Globus pallidus (tissue), 1 donor: ENCODE results near the gene LPP.
"Not testable (repeated sequence)": the region's sequence is repeated elsewhere in the genome, so short reads cannot be mapped to it uniquely, and the experiment has no call there.

ENCODE experiments used
- DNase-seq: peaks from one replicate; pipeline ENCODE4 v3.0.0-alpha.2; 2015; ENCODE audit warnings: low spot score

Gene LPP

DNA sequence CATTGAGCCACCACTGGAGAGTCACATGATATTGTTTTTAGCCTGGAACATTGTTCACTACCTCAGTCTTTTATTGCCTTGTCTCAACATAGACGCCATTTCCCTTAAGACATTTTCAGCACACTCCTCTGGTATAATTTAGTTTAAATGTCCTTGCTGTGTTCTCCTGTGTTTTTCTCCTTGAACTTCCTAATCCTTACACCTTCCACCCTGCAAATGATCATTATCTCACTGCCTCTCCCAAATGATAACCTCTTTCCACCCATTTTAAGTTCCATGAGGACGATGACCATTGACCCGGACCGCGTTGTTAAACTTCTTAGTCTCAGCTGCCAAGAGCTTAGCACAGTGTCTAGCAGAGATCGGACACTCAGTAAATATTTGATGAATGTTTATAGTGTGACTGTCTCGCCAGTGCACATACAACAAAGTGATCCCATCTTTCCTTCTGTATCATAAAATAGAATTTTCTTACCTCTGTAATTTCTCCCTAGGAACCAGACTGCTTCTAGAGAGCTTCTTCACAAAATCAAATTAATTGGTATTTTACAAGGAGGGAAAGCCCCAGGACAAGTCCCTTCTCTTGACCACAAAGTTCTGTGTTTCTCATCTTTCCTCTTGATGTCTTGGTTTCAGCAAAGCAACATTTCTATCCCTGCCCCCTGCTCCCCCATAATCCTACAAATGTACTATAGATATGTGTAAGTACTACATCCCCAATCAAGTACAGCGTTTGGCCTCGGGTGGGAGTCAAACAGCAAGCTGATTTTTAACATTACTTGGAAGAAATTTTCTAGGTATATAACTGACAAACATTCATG is 429.6 kb downstream of the LPP start:
- no peak for DNase-seq

DNA sequence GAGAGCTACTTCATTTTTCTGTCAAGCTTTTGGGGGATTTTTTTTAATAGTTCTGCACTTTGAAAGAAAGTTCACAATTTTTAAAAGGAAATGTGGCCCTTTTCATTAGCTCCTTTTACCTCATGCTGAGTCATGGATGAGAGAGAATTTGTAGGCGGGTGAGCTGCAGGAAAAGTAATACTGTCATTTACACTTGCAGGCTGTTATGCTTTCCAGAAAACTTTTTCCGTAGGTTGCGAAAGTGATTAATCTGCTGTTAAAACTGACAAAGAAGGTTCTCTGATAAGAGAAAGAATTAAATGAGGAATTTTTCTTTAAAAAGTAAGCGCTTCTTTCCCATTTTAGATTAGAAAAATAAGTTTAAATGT is 430.2 kb downstream of the LPP start:
- DNase-seq: no peak

DNA sequence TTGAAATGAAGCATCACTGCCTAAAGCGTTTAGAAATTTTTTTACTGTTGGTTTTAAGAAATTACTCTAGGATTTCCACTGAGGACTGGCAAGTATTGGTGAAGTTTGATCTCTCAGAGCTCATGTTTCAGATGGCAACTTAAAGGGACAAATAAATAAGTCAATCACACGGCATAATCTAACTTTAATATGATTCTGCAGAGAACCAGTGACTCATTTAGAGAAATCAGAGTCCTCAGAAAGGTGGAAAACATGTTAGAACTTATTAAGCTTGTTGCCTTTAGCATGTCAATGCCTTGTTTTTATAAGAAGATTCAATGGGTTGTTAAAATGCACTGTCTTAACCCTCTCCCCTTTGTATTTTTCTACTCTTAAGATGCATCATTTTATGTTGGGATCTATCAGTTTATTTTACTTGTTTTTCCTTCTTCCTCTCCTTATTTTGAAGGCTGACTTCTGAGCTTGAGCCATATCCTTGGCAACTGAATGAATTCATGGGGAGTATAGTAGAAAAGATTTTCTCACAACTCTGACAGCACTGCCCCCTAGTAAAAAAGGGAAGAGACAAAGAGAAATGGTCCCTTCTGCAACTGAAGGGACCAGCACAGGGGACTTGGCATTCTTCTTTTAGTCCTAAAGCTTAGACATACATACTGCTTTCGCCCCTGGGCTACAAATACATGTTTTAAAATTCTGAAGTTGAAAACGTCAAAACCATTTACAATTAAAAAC is 431.2 kb downstream of the LPP start:
- no peak for DNase-seq

DNA sequence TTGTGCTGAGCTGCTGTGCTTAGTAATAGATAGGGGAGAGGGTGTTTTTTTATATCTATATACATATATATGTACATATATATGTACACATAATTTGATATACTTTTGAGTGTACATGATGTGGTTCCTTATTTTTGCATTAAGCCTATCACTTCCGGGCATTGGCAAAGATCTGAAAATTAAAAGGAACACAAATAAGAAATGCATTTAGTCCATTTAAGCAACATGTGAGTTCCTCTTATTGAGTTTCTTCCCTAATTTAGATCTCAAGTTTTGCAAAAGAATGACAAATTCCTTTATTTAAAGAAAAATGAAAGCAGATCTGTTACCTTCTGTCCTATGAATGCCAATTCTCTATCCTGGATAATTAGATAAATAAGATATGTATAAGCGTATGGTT is 435.1 kb downstream of the LPP start:
- DNase-seq: no peak

DNA sequence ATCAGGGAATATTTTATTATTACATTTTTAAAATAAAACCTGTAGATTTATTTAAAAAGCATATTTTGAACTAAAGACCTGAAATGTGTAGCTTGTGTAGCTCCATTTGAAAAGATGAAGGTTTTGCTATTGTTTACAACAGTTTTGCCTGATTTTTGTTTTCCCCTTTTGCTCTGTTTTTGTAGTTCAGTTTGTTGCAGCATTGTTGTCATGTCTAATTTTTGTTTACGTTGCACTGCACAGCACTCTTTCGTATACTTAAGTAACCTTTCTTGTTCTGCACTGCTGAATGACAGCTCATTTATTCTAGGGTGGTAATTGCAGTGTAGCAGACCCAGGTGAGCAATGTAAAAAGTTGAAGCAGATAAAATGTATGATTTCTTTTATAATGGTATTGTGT is 435.8 kb downstream of the LPP start:
- no peak for DNase-seq

DNA sequence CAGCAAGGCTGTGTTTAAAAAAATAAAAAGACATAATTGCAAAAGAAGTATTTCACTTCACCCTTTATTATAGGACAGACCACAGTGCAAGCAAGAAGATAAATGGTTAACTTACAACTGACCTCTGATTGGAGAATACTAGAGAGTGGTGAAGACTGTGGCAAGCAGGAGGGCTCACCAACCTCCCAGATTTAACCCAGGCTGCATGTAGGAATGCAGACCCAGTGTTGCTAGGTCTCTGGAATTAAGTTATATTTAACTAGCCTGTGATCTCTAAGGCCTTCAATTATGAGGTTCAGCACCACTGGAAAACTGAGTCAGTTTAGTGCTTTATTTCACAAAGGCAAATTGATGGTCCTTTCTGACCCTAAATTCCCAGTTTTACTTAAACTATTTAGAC is 436.6 kb downstream of the LPP start:
- no peak for DNase-seq

DNA sequence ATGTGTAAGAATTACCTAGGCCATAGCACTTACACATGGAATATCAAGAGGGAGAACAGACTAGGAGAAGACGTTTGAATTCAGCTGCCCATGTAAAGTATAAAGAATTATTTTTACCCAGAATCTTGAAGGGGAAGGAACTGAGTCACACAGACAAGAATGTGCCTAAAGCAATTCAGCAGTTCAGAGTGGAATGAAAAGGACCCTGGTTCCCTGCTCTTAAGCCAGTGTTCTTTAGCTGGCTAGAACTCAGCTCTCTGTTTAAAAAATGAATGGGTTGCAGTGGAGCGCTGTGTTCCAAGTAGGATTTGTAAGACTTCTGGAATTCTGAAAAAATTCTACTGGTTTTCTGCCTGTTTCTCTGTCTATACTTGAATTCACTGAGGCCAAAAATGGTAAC is 440.2 kb downstream of the LPP start:
- DNase-seq: peak; percentile 59

DNA sequence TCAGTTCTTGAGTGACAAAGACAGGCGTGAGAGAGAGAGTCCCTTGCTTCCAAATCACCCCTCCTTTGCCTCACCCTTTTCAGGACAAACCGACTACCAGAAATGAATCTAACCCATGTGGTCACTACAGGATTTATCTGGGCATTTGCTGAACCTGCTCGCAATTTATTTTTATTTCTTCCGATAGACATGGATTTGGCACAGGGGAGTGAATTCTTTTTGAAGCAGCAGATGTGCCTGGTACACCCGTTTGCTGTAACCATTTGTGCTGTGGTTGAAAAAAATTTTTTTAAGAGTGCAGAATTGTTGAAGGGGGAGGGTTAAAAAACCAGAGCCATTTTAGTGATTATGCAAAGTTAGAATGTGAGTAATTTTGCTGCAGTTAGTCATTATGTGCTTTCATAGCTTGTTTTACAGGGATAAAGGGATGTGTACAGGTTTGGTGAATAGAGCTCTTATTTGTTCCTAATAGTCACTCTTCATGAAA is 442.0 kb downstream of the LPP start:
- no peak for DNase-seq

DNA sequence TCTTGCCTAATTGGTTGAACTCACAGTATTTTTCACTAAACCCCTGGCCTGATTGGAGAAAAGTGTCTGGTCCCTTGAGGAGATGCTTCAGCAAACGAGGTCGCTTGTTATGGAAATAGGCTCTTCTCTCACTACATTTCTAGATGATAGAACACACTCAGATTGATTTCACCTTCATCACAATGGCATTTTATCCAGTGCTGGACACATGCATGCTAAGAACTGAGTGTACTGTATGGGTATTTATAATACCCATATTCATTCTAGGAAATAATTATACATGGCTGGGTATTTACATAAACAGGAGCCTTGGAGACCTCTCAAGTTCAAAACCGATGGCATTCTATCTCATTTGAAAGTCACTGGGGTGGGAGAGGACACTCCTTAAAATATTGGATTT is 444.9 kb downstream of the LPP start:
- DNase-seq: no peak

DNA sequence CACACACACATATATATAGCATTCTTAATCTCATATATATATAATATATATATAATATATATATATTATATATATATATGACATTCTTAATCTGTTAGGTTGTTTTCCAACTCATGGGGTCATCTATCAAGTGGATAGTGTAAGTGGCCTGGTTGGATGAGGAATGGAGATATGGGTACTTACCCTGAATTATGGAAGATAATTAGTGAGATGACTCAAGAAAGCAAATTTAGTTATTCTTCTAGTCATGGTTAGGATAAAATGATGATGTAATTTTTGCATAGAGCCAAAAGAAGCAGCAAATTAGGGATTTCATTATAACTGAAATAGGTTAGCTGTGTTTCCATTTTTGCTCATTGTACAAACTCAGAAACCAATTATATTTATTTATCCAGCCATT is 448.2 kb downstream of the LPP start:
- DNase-seq: no peak

DNA sequence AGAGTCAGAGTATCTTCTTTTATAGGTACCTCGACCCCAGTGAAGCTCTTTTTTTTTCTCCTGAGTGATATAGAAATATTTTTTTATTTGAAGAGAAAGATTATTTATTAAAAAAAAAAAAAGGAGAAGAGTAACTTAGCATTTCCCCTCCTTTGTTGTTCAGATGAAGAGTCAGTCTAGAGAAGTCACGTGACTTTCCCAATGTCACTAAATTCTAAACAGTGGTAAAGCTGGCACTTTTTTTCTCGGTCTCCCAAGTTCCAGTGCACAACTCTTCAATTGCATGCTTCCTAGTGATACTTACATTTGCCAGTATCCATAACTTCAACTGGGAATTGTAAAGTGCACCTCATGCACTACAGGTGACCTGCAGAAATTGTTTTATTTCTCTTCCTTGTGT is 448.7 kb downstream of the LPP start:
- no peak for DNase-seq

DNA sequence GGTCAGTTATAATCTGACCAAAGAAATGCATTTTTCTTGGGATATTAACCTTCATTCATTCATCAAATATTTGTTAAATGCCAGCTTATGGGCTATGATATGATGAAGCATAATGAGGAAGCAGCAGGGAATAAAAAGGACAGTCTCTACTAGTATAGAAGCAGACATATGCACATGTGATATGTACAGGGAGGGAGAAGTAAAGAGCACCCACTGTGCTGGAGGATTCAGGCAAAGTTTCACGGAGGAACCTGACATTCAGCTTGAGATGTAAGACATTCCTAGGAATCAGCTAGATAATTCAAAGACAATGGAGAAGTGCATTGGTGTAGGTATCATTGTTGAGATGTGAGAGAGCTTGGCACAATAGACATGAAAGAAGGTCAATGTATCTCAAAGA is 450.7 kb downstream of the LPP start:
- no peak for DNase-seq

DNA sequence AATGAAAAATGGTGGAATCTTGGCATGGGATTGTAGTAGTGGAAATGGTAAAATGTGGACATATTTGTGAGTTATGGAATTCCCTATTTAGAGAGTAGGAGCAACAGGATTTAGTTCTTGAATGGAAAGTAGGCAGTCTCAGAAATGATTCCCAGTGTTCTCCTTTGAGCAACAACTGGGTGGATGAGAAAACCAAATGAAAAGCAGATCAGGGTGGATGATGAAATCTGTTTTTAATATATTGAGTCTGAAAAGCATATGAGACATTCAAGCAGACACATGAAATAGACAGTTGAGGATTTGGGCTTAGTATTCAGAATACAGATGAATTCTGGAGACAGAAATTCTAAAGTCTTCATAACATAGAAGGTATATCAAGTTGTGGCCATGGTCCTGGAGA is 451.3 kb downstream of the LPP start:
- DNase-seq: no peak

DNA sequence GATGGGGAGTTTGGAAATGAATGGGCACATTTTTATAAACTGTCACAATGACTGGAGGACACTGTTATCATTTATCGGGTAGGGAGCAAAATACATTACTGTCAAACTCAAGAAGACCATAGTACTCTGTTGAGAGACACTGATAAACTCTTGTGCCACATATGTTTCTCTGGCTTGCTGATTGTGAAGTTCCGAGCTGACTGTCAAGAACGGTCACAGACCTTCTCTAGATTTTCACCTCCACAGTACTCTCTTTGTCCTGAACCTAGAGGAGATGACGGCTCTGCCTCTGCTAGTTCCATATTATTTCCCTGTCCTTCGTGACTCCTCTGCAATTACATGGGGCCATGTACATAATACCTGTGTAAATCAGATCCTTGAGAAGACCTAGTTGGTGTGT is 451.9 kb downstream of the LPP start:
- no peak for DNase-seq

DNA sequence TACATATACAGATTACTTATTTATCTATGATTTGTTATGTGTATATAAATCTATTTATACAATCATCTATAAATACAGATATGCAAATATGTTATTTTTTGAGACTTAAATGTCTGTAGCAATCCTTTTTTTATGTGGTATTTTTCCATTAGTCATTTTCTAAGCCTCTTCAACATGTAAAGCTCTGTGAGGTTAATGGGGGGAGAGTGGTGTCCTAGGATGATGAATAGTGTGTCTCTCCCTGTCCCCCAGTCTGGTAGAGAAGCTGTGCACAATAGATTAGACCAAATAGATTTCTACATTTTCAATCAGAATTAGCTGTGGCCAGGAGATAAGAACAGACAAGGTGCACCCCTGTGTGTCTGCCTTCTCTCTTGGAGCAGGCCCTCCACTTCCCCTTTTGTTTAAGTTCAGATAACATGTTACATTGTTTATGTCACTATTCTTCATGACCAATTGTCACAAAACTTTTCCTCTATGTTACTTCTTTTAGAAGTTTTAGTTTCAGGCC is 453.9 kb downstream of the LPP start:
- DNase-seq: no peak

DNA sequence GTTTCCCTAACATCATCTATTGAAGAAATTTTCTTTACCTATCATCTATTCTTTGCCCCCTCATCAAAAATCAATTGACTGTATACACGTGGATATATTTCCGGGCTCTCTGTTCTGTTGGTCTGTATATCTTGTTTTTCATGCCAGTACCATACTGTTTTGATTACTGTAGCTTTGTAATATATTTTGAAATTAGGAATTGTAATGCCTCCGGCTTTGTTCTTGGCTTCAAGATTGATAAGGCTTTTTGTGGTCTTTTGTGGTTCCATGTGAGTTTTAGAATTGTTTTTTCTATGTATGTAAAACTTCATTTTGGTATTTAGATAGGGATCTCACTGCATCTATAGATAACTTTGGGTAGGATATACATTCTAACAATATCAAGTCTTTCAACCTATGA is 454.4 kb downstream of the LPP start:
- no peak for DNase-seq

DNA sequence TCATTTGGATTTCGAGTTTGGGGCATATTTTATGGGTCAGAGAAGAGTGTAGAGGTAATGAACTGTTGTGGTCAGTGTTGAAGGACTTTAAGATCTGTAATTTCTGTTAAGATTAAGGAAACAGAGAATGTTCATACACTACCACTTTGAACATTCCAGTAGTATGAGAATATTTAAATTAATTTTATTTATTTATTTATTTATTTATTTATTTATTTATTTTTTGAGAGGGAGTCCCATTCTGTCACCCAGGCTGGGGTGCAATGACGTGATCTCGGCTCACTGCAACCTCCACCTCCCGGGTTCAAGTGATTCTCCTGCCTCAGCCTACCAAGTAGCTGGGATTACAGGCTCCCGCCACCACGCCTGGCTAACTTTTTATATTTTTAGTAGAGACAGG is 459.8 kb downstream of the LPP start:
- DNase-seq: not testable (repeated sequence)

DNA sequence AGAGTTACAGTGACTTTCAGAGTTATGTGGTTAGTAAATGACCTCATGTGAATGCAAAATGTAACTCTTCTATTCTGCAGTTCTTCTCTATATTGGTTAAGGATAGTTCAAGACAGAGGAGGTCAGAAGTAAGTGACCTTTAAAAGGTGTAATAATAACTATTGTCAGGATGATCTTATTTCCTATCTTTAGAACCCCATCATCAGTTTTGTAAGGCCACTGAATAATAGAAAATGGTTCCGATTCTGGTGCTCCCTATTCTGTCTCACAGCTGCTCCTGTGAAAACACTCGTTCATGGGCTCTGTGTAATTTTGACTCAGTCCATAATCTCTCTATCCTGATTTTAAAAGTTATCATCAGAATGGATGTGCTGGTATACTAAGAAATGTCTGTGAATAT is 463.3 kb downstream of the LPP start:
- DNase-seq: no peak

DNA sequence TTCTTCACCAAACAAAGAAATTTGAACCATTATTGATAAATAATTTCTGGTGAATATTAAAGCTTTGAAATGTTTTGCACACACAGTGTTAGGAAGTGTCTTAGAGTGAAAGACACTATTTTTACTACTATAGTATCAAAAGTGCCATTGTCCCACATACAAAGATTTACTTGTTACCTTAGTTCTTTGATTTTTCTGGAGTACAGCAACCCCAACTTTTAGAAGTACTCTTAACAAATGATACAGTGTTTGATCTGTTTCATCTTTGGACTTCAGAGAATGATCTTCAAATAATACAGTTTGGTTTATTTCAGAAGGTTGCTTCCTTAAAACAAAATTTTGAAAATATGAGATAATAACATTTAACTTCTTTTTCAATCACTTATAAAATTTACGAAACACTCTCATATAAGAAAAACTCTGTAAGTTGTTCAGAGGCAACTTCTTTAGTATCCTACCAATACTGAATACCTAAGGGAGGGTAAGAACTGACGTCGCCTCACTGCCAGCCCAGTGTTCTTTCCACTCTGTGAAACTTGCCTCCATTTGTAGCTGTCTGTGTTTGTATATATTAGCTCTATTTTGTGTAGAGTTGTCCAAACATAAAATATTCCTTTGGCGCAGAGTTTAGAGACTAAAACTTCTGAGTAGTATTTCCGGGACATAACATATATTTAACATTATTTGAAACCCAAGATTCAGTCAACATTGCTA is 464.2 kb downstream of the LPP start:
- DNase-seq: no peak

DNA sequence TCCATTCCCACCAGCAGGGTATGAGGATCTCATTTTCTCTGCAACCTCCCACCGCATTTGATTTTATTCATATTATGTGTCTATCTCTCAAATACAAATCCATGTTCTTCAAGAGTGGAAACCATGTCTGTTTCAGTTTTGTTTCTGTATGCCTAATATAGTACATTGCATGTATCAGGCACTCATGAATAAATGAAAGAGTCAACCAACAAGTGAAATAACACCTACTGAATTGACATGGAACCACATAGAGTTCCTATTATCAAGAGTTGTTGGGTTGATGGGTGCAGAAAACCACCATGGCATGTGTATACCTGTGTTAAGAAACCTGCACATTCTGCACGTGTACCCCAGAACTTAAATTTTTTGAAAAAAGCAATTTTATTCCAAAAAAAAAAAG is 466.8 kb downstream of the LPP start:
- no peak for DNase-seq

DNA sequence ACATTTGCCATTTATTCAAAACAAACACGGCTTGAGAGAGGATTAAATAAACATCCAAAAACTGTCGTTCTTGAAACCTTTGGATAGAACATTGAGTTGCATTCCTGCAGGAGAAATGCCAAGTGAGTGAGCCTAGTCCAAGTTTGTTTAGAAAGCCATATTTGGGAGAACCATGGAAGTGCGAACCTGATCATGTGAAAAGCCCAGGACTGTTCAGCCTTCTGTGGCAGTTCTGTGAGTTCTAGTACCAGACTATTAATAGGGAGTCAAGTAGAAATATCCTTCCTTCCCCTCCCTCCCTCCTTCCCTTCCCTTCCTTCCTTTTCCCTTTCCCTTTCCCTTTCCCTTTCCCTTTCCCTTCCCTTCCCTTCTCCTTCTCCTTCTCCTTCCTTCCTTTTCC is 470.4 kb downstream of the LPP start:
- DNase-seq: peak; percentile 40

DNA sequence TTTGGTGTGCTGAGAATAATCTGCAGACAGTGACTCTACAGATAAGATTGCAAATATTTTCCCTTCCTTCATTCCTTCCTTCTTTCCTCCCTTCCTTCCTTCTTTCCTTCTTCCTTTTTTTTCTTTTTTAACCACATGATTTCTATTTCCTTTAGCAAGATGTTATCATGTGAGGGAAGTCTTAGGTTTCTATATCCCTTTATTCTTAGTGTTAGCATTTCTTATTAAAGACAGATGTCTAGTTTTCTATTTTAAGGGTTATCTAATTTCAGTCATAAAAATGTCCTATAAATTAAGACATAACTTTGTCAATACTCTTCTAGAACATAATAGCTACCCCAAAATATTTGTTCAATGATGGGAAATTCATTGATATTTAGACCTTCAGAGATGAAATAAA is 470.9 kb downstream of the LPP start:
- no peak for DNase-seq

DNA sequence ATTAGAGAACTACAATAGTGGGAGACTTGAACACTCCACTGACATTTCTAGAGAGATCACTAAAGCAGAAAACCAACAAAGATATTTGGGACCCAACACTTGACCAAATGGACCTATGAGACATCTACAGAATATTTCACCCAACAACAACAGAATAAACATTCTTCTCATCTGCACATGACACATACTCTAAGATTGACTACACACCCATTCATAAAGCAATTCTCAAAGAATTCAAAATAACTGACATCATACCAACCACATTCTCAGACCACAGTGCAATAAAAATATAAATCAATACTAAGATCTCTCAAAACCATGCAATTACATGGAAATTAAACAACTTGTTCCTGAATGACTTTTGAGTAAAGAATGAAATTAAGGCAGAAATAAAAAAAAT is 473.7 kb downstream of the LPP start:
- DNase-seq: no peak
